Middle frontal gyrus (tissue), 1 donor: ENCODE data around the gene GALNT9.

Source experiments
- DNase-seq: peaks from one replicate; pipeline ENCODE4 v3.0.0-alpha.2; 2015; ENCODE audit warnings: low spot score; ENCODE audit errors: extremely low spot score

Gene GALNT9

GRCh38 chr12:132282031-132282949 lies 47.1 kb downstream of the GALNT9 start:
- no peak for DNase-seq

- DNase-seq: no peak
These were observed 48.4 kb downstream of the GALNT9 start for GRCh38 chr12:132281038-132281437.

GRCh38 chr12:132280406-132280805 lies 49.0 kb downstream of the GALNT9 start:
- DNase-seq: no peak

DNA sequence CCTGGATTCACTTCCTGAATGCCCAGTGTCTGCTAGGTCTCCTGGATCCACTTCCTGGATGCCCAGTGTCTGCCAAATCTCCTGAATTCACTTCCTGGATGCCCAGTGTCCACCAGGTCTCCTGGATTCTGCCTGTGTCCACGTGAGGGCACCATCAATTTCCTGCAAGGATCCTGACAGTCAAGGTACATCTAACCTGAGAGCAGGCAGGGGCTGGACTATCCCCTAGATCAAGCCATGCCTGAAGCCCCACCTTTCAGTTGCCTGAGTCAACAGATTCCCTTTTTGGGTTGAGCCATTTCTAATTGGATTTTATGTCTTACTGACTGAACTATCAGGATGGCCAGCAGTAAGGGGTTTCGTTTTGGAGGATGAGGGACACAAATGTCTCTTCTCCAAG lies 49.5 kb downstream of the GALNT9 start:
- DNase-seq: no peak

DNA sequence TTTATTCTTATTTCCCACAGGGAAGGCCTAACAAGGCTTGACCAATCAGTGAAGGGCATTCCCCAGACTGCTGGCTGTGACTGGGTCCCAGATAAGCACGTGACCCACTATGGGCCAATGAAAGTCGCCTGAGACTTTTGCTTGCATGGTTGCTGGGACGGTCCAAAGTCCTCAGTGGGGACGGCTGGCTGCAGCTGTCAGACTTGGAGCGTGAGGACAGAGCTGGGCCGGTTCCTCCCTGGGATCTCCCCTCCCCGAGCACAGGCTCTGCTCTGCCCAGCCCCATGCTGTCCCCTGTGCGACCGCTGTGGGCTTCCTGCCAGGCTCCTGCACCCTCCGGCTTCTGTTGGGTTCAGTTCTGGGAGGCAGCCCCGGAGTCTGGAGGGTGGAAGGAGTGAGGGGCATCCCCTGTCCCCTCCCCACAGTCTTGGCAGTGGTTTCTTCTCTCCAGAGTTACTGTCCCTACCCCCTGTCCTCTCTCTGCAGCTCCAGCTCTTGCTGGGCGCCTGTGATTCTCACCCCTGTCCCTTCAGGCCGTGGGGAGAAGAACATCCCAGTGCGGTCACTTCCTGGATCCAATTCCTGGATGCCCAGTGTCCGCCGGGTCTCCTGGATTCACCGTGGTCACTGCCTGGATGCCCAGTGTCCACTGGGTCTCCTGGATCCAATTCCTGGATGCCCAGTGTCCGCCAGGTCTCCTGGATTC lies 50.1 kb downstream of the GALNT9 start:
- no peak for DNase-seq

DNA sequence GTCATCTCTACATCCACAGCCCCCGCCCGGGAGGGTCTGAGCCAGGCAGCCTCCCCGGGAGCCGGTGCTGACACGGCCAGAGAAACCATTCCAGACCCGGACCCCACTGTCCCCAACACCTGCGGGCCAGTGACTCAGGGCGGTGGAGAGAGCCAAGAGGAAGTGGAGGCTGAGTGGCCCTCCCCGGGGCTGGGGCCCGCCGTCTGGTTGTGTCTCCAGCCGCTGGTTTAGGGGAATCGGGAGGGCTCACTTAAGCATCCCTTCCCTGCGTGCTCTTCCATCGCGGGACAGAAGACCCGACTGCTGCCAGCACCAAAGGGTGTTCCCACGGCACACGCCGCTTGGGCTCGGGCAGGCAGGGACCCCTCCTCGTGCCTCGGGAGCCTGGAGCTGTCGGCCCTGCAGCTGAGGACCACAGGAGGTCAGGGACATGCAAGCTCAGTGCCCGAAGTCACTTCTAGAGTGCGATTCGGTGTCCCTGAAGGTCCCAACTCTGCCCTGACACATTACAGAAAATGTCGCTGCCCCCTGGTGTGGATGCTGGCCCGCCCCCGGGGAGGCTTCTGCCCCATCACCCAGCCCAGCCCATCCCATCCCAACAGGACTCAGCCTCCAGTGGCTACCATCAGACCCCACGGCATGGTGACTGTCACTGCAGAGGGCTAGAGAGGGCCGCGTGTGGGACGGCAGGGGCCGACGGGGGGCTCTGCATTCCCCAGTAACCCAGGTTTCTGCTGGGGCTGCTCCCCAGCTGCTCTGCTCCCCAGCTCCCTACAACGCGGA lies 50.8 kb downstream of the GALNT9 start:
- no peak for DNase-seq

DNA sequence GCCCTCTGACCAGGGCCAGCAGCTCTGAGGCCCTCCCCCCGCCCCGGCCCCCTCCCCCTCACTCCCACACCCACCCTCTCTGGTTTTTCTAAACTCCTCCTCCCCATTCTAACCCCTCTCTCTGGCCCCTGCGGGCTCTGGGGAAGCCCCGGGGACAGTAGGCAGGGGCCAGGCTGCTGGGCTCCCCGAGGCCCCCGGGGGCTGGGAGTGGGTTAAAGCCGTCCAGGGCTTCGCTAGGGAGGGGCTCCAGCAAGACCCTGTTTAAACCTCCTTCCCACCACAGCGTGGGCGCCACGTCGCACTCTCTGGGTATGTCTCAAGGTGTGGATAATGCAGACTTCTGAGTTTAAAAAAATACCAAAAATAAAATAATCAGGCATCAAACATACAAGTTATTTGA lies 51.4 kb downstream of the GALNT9 start:
- DNase-seq: no peak

DNA sequence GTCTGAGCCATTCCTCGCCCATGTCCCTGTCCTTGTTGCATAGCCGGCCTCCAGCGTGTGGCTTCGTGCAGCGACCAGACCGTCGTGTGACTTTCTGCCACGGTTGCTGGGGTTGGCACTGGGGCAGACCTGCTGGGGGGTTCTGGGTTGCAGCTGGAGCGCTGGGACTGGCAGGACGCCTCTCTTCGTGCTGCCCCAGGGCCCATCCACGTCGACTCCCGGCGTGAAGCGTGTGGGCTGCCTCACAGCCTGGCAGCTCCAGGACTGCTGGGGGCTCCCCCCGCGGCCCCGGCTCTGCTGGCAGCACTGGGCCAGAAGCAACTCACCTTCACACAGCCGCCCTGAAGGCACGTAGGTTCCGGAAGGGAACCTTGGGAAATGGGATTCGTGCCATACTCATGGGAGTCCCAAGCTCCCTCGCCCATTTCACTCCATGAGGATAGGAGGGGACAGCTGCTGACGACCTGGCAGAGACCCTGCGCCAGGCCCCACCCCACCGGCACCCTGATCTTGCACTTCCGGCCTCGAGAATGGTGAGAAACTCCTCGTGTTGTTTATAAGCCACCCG lies 51.9 kb downstream of the GALNT9 start:
- DNase-seq: no peak

DNA sequence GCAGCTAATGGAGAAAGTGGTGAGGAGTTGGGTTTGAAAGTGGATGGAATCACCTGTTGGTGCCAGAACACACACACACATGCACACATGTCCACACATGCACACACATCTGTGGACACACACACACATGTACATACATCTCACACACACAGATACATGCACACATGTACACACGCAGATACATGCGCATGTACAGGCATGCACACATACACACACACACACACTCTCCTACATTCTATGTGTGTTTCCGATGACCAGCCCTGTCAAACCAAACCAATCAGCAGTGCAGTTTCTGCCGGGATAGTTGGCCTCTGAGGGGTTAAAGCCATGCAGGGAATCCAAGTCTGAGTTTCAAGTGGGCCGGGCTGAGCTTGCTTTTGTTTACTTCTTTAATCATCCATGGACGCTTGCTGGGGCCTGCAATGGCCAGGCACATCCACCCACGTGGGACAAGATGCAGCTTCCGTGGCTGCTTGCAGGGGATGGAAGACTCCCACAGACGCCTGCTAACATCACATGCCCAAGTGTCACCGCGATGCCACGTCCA lies 52.5 kb downstream of the GALNT9 start:
- DNase-seq: no peak

GRCh38 chr12:132276066-132276826 lies 53.1 kb downstream of the GALNT9 start:
- no peak for DNase-seq

GRCh38 chr12:132275631-132276030 lies 53.8 kb downstream of the GALNT9 start:
- DNase-seq: no peak

- DNase-seq: no peak
These were observed 54.3 kb downstream of the GALNT9 start for GRCh38 chr12:132275110-132275531.

- DNase-seq: no peak
These were observed 55.4 kb downstream of the GALNT9 start for GRCh38 chr12:132273992-132274334.

GRCh38 chr12:132272711-132273110 lies 56.7 kb downstream of the GALNT9 start:
- DNase-seq: no peak

DNA sequence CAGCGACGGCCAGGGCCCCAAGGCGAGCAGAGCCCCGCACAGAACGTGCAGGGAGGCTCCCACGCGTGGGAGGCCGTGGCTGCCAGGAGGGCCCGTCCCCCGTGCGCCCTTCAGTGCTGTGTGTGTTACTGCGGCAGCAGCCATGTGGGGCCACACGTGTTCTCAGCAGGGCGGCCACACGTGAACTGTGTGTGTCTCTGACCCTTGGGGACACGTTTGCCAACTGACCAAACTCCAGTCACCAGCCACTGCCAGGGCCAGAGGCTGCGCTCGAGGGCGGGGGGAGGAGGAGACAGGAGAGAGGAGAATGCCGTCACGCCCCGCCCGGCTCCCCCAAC lies 57.7 kb downstream of the GALNT9 start:
- no peak for DNase-seq

DNA sequence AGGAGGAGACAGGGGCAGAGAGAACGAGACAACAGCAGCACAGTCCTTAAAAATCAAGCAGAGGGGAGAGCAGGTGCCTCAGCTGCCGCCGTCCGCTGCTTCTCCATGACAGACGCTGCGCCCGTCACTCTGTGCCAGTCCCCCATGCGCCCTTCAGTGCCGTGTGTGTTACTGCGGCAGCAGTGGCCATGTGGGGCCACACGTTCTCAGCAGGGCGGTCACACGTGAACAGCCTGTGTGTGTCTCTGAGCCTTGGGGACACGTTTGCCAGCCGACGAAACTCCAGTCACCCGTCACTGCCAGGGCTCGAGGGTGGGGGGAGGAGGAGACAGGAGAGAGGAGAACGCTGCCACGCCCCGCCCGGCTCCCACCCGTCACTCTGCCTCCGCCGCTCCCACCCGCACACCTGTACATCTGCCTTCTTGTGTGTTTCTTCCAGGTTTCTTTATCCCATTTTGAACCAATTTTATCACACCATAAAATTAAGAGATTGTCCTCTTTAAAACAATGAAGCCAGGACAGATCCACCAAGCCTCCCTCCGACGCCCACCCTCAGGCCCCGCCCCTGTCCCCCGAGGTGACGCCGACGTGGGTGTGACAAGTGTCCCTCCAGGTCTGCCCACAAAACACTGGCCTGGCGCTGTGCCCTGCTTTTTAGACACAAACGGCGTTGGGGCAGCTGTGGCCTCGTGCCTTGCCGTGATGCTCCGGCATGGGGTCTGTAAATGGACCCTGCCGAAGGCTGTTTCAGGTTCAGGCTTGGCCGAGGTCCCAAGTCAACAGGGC lies 58.2 kb downstream of the GALNT9 start:
- DNase-seq: no peak

DNA sequence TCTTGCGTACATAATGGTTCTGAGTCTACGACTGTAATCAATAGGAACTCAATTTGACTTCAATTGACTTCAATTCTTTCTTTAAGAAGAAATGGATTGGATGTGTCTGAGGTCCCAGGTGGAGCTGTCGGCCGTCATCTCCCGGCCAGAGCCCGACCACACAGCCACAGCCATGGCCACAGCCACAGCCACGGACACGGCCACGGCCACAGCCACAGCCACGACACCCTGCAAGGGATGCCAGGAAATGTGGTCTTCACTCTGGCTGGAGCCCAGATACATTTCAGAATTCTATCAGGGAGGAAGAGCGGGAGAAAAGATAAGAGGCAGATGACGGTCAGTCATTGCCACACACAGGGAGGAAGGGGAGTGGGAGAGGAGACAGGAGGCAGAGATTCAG lies 58.9 kb downstream of the GALNT9 start:
- no peak for DNase-seq

DNA sequence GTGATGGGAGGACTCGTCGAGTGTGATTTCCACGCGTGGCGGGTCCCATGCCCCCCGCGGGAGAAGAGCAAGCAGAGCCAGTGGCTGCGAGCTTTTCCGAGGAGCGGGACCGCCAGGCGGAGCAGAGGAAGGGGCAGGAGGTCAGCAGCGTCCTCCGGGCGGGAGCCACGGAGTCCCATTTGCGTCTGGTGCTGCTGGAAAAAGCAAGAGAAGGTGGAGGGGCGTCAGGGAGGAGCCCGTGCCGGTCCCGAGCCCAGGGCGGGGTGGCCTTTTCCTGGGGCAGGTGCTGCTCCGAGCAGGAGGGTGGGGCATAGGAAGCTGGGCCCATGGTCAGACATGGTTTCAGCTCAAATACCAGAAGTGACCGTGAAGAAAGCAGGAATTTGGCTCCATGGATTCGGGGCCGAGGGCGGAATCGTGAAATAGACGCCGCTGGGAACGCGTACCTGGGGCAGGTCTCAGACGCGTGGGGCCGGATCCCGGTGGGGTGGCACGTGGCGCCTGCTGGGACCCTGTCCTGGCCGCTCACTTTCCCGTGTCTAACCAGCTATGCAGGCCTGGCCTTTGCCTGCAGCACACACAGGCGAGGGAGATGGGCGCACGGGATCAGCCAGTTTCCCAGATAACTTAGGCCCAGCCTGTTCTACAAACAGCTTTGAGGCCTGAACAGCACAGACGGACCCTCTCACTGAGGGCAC lies 60.0 kb downstream of the GALNT9 start:
- DNase-seq: no peak

- no peak for DNase-seq
These were observed 60.7 kb downstream of the GALNT9 start for GRCh38 chr12:132268674-132269073.
